ENCODE data around the gene FAM13A.

- TF ChIP-seq POLR2A (IDR thresholded peaks at IDR 0.05) (no peak), CTCF (IDR thresholded peaks at IDR 0.05) (no peak)
Observed at GRCh38 chr4:88892646-88893045, 164.3 kb downstream of the FAM13A start.

Measured in prostate gland (tissue), 2 donors.